Transverse colon (tissue), 4 donors: ENCODE measurements around the gene ALKBH5.

Source experiments
- EP300 ChIP-seq: sonication (generic); formaldehyde crosslinking; IDR thresholded peaks from one replicate; pipeline ENCODE4 v1.6.1; 2017; ENCODE audit warnings: antibody characterized with exemption, low read depth
- POLR2A ChIP-seq: fragments of 450-650 bp; IDR thresholded peaks from one replicate; pipeline ENCODE4 v1.6.1; 2016; ENCODE audit warnings: antibody characterized with exemption, mild to moderate bottlenecking, moderate library complexity
- POLR2AphosphoS5 ChIP-seq, 3 donors: sonication (generic); formaldehyde crosslinking; IDR thresholded peaks; one replicate each; pipeline ENCODE4 v1.6.1; 2016; ENCODE audit warnings: antibody characterized with exemption in 3 of 3
- TF ChIP-seq, protein P1 (sequence below), 5 experiments: fragments of 200-600 bp in 3 of 5; fragments of 450-650 bp in 2 of 5; sonication (generic) in 3 of 5; IDR thresholded peaks; 1 replicate in 2 of 5; 2 replicates in 3 of 5; pipeline ENCODE4 v1.5.1; 2016 to 2017; ENCODE audit warnings: antibody characterized with exemption in 5 of 5, inconsistent platforms in 3 of 5, mild to moderate bottlenecking in 2 of 5, moderate library complexity in 1 of 5

DNA sequence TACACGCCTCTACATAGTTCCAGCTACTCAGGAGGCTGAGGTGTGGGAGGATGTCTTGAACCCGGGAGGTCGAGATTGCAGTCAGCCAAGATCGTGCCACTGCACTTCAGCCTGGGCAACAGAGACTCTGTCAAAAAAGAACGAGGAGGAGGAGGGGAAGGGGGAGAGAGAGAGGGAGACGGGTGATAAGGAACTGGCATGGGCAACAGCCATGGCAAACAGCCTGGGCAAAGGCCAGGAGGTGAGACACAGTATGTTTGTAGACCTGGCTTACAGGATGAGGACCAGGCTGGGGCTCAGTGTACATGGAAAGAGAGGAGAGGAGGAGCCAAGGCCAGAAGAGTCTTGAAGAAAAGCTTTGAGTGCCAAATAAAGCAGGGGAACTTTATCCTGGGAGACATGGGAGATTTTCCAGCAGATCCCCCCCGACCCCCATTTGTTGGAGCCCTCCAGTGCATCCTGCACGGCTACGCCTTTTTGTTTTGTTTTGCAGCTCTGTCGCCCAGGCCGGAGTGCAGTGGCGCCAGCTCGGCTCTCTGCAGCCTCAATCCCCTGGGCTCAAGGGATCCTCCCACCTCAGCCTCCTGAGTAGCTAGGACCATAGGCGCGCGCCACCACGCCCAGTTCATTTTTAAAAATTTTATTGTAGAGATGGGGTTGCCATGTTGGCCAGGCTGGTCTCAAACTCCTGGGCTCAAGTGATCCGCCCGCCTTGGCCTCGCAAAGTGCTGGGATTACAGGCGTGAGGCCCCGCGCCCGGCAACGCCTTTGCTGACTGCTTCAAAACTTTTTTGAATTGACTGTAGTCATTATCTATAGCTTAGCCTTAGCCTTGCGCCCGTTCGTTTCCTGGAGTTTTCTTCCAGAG lies 1.3 kb upstream of the ALKBH5 start:
- TF ChIP-seq, protein P1, sequence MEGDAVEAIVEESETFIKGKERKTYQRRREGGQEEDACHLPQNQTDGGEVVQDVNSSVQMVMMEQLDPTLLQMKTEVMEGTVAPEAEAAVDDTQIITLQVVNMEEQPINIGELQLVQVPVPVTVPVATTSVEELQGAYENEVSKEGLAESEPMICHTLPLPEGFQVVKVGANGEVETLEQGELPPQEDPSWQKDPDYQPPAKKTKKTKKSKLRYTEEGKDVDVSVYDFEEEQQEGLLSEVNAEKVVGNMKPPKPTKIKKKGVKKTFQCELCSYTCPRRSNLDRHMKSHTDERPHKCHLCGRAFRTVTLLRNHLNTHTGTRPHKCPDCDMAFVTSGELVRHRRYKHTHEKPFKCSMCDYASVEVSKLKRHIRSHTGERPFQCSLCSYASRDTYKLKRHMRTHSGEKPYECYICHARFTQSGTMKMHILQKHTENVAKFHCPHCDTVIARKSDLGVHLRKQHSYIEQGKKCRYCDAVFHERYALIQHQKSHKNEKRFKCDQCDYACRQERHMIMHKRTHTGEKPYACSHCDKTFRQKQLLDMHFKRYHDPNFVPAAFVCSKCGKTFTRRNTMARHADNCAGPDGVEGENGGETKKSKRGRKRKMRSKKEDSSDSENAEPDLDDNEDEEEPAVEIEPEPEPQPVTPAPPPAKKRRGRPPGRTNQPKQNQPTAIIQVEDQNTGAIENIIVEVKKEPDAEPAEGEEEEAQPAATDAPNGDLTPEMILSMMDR (IDR thresholded peaks at IDR 0.05) = no peak
- TF ChIP-seq POLR2A (no peak), POLR2AphosphoS5 (IDR thresholded peaks at IDR 0.05) (no peak), EP300 (no peak)
